H1 (cell line): ENCODE results near the gene MCL1. TPM values are rescaled to one million over a fixed set of nuclear protein-coding genes. Genes with fewer than 3 reads are reported as not detected.

ENCODE experiments used
- TCF12 ChIP-seq: IDR thresholded peaks from 2 replicates; pipeline ENCODE4 v1.6.1; 2011; ENCODE audit warnings: low read depth, mild to moderate bottlenecking, low read length
- polyA plus RNA-seq, 7 experiments: library from polyadenylated mRNA; depleted of rRNA in 3 of 7; stranded (reverse) in 5 of 7; unstranded in 2 of 7; fragments of >200 nt in 5 of 7; fragments of 200-250 nt in 2 of 7; gene quantifications; 1 replicate in 5 of 7; 2 replicates in 1 of 7; 4 replicates in 1 of 7; pipeline versions ENCODE4 v1.2.1 to v1.2.3, GENCODE V29; 2011 to 2013; ENCODE audit warnings: missing spikeins in 2 of 7, mixed read lengths in 2 of 7
- total RNA-seq: library from RNA; stranded (reverse); fragmentation: NEBNext Ultra II Directional; extraction: Animal tissue kit (Norgen Biotek cat#: 25700); gene quantifications from 2 replicates; pipeline ENCODE4 v1.2.1, GENCODE V29; 2021
- TF ChIP-seq, protein P1 (sequence below): fragments of 300-600 bp; sonication (generic); IDR thresholded peaks from 2 replicates; pipeline ENCODE4 v1.7.1; 2012; ENCODE audit warnings: low read length, moderate library complexity, mild to moderate bottlenecking, inconsistent platforms; ENCODE audit not compliant: insufficient replicate concordance

MCL1 gene
- total and polyA plus RNA-seq, 2 of the 8 experiments (the other 6 are each of a cell fraction or from before 2014, with no cell fraction given): 61.1 to 218 TPM

DNA sequence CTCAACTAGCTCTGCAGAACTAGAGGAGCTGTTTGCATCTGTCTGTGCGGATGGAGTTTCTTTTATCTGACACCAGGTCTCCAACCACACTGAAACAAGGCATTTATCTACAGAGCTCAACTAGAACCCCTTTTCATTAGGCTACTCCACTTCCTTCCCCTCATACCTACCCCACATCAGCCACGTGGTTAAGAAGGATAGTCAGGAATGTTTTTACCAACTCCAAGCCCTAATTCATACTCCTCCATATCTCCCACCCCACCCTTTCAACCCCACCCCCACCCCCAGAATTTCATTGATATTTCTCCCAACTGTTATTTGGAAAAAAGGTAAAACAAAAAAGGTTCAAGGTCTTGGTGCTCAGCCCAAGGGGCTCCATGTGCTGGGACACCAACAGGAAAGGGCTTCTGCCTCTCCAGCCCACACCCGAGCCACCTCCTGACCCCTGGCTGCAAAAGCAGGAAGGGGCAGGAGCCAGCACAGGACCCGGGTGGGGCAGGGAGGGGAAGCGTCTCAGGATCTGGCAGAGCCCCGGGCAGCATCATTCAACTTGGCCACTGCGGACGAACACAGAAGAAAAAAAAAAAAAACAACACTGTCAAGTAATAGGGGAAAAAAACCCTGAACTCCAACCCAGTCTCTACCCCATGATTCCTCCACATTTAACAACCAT lies 43.0 kb upstream of the MCL1 start (continued):
- TF ChIP-seq, protein P1, sequence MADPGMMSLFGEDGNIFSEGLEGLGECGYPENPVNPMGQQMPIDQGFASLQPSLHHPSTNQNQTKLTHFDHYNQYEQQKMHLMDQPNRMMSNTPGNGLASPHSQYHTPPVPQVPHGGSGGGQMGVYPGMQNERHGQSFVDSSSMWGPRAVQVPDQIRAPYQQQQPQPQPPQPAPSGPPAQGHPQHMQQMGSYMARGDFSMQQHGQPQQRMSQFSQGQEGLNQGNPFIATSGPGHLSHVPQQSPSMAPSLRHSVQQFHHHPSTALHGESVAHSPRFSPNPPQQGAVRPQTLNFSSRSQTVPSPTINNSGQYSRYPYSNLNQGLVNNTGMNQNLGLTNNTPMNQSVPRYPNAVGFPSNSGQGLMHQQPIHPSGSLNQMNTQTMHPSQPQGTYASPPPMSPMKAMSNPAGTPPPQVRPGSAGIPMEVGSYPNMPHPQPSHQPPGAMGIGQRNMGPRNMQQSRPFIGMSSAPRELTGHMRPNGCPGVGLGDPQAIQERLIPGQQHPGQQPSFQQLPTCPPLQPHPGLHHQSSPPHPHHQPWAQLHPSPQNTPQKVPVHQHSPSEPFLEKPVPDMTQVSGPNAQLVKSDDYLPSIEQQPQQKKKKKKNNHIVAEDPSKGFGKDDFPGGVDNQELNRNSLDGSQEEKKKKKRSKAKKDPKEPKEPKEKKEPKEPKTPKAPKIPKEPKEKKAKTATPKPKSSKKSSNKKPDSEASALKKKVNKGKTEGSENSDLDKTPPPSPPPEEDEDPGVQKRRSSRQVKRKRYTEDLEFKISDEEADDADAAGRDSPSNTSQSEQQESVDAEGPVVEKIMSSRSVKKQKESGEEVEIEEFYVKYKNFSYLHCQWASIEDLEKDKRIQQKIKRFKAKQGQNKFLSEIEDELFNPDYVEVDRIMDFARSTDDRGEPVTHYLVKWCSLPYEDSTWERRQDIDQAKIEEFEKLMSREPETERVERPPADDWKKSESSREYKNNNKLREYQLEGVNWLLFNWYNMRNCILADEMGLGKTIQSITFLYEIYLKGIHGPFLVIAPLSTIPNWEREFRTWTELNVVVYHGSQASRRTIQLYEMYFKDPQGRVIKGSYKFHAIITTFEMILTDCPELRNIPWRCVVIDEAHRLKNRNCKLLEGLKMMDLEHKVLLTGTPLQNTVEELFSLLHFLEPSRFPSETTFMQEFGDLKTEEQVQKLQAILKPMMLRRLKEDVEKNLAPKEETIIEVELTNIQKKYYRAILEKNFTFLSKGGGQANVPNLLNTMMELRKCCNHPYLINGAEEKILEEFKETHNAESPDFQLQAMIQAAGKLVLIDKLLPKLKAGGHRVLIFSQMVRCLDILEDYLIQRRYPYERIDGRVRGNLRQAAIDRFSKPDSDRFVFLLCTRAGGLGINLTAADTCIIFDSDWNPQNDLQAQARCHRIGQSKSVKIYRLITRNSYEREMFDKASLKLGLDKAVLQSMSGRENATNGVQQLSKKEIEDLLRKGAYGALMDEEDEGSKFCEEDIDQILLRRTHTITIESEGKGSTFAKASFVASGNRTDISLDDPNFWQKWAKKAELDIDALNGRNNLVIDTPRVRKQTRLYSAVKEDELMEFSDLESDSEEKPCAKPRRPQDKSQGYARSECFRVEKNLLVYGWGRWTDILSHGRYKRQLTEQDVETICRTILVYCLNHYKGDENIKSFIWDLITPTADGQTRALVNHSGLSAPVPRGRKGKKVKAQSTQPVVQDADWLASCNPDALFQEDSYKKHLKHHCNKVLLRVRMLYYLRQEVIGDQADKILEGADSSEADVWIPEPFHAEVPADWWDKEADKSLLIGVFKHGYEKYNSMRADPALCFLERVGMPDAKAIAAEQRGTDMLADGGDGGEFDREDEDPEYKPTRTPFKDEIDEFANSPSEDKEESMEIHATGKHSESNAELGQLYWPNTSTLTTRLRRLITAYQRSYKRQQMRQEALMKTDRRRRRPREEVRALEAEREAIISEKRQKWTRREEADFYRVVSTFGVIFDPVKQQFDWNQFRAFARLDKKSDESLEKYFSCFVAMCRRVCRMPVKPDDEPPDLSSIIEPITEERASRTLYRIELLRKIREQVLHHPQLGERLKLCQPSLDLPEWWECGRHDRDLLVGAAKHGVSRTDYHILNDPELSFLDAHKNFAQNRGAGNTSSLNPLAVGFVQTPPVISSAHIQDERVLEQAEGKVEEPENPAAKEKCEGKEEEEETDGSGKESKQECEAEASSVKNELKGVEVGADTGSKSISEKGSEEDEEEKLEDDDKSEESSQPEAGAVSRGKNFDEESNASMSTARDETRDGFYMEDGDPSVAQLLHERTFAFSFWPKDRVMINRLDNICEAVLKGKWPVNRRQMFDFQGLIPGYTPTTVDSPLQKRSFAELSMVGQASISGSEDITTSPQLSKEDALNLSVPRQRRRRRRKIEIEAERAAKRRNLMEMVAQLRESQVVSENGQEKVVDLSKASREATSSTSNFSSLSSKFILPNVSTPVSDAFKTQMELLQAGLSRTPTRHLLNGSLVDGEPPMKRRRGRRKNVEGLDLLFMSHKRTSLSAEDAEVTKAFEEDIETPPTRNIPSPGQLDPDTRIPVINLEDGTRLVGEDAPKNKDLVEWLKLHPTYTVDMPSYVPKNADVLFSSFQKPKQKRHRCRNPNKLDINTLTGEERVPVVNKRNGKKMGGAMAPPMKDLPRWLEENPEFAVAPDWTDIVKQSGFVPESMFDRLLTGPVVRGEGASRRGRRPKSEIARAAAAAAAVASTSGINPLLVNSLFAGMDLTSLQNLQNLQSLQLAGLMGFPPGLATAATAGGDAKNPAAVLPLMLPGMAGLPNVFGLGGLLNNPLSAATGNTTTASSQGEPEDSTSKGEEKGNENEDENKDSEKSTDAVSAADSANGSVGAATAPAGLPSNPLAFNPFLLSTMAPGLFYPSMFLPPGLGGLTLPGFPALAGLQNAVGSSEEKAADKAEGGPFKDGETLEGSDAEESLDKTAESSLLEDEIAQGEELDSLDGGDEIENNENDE: no peak
- no peak for TF ChIP-seq TCF12
